ENCODE results near the gene OR5AN1. TPM values are rescaled to one million over a fixed set of nuclear protein-coding genes. Genes with fewer than 3 reads are reported as not detected.
A peak's percentile ranks its signal among the peaks of the same experiment; 100 is the strongest.

The OR5AN1 gene
- total RNA-seq, 1 experiment from 2014 or later: not detected

DNA sequence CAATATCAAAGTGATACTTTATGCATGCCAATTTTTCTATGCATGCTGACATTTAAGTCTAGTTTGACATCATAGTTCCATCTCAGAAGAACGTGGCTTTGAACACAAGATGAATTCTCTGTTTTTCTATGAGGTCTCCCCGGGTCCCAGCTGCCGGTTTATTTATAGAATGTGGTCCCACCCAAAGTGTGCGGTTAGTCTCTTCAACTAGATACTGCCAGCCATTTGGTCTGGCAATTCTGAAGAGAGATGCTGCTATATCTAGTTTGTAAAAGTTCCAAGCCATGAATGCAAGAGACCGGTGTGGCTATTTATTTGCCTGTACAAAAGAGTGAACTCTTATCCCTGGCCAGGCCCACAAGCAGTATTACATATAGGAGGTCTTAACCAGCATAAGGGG is 58.3 kb downstream of the OR5AN1 start:
- in situ Hi-C loops (cut with HindIII; ENCODE audit: low sequenced_read_pairs): no loop called here
- DNase-seq (ENCODE audit: low spot score): peak; percentile 5

DNA sequence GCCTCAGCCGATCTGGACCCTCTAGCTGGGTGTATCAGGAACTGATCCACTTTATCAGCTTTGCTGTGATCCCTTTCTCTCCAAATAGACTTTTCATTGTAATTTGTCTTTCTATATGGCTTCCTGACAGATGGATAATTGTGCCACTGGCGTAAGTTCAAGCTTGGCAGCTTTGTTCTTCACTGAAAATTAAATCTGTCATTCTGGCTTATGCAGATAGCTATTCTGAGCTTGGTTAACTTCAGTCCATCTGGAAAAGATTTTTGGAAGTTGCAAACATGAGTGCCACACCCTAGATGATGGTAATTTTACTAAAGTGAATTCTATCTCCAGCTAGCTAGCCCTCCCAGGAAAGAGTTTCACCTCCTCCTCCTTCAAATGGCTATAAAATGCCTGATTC is 59.5 kb downstream of the OR5AN1 start:
- in situ Hi-C loops (cut with HindIII; ENCODE audit: low sequenced_read_pairs): no loop called here
- peak; percentile 59 for DNase-seq (ENCODE audit: low spot score)

Other genes starting within 250 kb of the OR5AN1 start
- gene FAM111A, start 216.0 kb upstream of the OR5AN1 start, total RNA-seq (2014; rRNA removed; shearing (Covaris generic)): 2.2 and 4.2 TPM in 2 replicates
- 0.55 and 3.7 TPM in 2 replicates for gene DTX4, start 186.8 kb upstream of the OR5AN1 start, total RNA-seq (2014; rRNA removed; shearing (Covaris generic))
- gene MPEG1, start 146.0 kb upstream of the OR5AN1 start, total RNA-seq (2014; rRNA removed; shearing (Covaris generic)): not detected in 2 replicates
- gene OR5A2, start 67.5 kb downstream of the OR5AN1 start, total RNA-seq (2014; rRNA removed; shearing (Covaris generic)): not detected in 2 replicates
- gene OR5A1, start 77.6 kb downstream of the OR5AN1 start, total RNA-seq (2014; rRNA removed; shearing (Covaris generic)): not detected in 2 replicates
- not detected in 2 replicates for gene OR4D6, start 98.1 kb downstream of the OR5AN1 start, total RNA-seq (2014; rRNA removed; shearing (Covaris generic))
- gene OR4D10, start 114.4 kb downstream of the OR5AN1 start, total RNA-seq (2014; rRNA removed; shearing (Covaris generic)): not detected in 2 replicates
- gene OR4D11, start 144.7 kb downstream of the OR5AN1 start, total RNA-seq (2014; rRNA removed; shearing (Covaris generic)): not detected in 2 replicates
- not detected in 2 replicates for gene OR4D9, start 152.6 kb downstream of the OR5AN1 start, total RNA-seq (2014; rRNA removed; shearing (Covaris generic))

Measured in G401 (cell line).